Measurements from ENCODE around the gene PLXNB1.
"Not testable (repeated sequence)": the region's sequence is repeated elsewhere in the genome, so short reads cannot be mapped to it uniquely, and the experiment has no call there.

Gene PLXNB1, protein sequence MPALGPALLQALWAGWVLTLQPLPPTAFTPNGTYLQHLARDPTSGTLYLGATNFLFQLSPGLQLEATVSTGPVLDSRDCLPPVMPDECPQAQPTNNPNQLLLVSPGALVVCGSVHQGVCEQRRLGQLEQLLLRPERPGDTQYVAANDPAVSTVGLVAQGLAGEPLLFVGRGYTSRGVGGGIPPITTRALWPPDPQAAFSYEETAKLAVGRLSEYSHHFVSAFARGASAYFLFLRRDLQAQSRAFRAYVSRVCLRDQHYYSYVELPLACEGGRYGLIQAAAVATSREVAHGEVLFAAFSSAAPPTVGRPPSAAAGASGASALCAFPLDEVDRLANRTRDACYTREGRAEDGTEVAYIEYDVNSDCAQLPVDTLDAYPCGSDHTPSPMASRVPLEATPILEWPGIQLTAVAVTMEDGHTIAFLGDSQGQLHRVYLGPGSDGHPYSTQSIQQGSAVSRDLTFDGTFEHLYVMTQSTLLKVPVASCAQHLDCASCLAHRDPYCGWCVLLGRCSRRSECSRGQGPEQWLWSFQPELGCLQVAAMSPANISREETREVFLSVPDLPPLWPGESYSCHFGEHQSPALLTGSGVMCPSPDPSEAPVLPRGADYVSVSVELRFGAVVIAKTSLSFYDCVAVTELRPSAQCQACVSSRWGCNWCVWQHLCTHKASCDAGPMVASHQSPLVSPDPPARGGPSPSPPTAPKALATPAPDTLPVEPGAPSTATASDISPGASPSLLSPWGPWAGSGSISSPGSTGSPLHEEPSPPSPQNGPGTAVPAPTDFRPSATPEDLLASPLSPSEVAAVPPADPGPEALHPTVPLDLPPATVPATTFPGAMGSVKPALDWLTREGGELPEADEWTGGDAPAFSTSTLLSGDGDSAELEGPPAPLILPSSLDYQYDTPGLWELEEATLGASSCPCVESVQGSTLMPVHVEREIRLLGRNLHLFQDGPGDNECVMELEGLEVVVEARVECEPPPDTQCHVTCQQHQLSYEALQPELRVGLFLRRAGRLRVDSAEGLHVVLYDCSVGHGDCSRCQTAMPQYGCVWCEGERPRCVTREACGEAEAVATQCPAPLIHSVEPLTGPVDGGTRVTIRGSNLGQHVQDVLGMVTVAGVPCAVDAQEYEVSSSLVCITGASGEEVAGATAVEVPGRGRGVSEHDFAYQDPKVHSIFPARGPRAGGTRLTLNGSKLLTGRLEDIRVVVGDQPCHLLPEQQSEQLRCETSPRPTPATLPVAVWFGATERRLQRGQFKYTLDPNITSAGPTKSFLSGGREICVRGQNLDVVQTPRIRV (N-terminal part only)

DNA sequence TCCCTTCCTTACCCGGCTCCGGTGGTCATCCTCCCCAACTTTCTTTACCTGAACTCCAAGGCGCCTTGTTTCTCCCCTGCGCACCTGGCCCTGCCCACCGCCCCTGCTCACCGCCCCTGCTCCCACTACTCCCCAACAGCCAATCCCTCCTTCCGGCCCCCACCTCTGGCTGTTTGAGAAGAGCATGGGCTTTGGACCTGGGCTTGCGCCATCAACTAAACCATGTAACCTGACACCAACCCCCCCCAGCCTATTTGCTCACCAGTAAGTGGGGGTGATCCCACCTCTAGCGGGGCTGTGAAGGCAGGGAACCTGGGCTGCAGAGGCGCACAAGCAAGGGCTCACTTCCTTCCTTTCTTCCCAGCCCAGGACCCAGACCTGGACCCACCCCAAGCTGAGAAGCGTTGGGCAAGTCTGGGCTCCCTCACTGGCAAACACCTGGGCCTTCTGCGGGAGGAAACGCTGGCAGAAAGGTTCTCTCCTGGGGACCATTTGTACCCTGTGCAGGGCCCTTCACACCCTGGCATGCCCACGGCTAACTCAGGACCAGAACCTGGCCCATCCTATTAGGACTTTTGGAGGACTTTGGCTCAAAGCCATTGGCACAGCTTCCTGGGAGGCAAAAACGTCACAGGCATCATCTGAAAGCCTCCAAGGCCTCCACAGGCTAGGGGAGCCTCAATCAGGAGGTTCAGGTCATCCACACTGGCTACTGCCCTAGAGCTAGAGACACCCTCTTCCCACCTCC is at the start of gene PLXNB1:
TSS of gene PLXNB1 (minus strand) at position 127 of the 748 bp plus-strand sequence. CDS start 5,475 bp downstream, outside the sequence.
- DNase-seq = no peak

DNA sequence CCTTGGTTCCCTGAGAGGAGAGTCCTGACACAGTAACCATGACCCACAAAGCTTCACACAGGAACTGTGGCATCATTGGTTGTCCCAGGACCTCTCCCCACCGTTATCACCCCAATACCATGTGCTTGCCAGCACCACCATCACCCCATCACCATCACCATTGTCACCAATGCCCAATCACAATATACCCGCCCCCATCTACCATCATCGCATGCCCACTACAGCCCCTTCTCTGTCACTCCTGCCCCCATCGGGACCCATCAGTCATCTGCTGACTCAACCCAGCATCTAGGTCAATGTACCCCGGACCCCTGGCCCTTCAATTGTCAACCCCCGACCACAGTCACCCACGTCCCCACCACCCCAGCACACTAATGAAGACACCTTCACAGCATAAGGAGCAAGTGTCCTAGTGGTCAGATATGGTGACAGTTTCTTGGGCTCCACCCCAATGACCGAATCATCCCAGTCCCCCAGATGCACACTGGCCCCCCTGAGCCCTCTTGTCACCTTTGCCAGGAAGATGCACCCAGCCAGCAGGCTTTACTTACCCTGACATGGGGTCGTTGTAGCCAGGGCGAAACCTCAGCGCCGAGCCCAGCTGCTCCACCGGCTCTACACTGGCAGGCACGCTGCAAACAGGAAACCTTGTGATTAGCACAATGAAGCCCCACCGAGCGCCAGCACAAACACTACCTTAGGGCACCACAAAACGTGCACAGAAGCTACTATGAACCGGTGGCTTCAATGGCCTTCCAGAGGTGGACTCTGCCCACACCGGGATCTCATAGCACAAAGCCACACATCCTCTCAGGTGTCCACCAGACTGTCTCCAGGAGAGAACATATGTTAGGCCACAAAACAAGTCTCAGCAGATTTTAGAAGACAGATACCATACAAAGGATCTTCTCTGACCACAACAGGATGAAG is 49.0 kb upstream of the PLXNB1 start:
- DNase-seq = no peak

DNA sequence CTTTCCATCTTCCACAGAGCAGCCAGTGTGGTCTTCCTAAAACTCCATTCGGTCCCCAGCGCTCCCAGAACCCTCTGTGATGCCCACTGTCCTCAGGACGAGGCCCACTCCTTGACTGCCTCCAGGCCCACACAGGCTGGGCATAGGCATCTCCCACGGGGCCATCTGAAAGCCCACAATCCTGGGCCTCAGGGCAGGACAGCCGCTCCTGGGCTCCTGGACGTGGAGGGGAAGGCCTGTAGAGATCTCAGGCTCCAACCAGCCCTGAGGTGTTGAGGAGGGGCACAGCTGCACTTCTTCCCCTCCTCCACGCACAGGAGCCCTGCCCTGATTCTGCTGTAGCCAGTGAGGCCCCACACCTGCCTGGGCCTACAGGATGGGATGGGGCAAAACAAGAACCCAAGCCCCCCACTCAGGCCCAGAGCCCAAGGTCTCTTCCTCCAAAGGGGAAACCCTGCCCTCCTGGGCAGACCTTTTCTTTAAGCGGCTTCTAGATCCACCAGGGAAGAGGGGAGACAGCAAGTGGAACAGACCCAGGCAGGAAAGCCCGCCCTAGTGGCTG is 48.2 kb upstream of the PLXNB1 start:
- DNase-seq = no peak

DNA sequence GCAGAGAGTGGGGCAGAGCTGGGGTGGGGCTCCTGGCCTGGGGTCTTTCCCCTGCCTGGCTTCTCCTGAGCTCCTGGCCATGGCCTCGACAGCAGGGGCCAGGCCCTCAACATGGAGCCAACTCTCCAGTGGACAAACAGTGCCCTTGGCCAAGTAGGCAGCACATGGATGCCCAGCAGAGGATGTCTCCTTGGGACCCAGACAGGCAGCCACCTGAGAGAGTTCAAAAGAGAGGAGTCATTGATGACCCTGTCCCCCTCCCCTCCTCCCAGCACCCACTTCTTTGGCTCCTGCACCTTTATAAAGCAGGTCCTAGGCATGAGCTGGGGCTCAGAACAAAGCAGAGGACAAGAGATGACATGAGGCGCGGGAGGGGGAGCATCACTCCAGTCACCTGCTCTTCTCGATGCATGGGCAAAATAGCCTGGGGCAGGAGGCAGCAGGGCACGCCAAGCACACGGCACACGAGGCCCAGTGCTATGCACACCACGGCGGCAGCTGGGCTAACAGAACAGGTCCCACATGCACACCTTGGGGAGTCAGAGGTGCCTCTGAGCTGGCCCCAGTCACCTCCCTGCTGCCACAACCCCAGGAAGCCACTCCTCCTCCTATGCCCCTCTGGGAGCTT is 46.7 kb upstream of the PLXNB1 start:
- no peak for DNase-seq

DNA sequence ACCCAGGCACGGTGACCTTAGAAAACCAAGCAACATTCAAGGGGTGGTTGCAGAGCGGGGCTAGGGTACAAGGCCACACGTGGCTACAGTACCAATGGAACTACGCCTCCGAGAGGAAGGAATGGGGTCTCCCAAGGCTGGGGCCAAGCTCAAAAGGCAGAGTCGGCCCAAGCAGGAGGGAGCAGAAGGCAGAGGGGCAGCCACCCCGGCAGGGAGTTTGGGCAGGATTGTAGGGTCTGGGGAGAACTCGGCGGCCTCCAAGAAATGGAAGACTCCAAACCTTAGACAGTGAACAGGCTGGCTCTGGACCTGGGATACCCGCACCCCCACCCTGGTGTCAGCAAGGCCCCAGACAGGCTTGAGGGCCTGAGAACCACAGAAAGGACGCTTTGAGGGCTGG is 45.3 kb upstream of the PLXNB1 start:
- DNase-seq = no peak

DNA sequence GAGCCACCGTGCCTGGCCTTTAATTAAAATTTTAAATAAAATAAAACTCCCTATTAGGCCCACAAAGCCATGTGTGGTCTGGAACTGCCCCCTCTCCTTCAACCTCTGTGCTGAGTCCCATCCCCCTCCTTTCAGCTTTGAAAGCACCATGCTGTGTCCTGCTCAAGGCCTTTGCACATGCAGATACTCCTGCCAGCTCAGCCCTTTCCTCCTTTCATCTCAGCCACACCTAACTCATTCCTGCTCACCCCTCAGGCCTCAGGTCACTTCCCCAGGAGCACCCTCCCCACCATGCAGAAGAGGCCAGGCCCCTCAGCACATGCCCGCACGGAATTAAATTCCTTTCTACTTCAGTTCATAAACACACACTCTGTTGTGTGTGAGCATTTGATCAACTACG is 44.7 kb upstream of the PLXNB1 start:
- no peak for DNase-seq

DNA sequence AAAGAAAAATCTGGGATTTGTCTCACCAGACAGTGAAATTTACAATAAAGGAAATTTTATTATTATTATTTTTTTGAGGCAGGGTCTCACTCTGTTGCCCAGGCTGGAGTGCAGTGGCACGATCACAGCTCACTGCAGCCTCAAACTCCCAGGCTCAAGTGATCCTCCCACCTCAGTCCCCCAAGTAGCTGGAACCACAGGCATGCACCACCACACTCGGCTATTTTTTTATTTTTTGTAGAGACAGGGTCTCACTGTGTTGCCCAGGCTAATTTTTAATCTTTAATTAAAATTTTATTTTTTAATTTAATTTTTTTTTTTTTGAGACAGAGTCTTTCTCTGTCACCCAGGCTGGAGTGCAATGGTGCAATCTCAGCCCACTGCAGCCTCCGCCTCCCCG is 44.1 kb upstream of the PLXNB1 start:
- DNase-seq = not testable (repeated sequence)

DNA sequence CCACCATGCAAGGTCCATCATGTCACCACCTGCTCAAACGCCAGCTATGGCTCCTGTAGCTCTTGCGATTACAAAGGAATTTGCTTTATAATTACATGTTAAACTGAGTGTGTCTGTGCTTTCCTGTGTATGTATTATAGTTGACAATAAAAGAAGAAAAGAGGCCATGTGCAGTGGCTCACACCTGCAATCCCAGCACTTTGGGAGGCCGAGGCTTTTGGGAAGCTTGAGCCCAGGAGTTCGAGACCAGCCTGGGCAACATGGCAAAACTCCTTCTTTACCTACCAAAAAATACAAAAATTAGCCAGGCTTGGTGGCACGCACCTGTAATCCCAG is 43.7 kb upstream of the PLXNB1 start:
- no peak for DNase-seq

DNA sequence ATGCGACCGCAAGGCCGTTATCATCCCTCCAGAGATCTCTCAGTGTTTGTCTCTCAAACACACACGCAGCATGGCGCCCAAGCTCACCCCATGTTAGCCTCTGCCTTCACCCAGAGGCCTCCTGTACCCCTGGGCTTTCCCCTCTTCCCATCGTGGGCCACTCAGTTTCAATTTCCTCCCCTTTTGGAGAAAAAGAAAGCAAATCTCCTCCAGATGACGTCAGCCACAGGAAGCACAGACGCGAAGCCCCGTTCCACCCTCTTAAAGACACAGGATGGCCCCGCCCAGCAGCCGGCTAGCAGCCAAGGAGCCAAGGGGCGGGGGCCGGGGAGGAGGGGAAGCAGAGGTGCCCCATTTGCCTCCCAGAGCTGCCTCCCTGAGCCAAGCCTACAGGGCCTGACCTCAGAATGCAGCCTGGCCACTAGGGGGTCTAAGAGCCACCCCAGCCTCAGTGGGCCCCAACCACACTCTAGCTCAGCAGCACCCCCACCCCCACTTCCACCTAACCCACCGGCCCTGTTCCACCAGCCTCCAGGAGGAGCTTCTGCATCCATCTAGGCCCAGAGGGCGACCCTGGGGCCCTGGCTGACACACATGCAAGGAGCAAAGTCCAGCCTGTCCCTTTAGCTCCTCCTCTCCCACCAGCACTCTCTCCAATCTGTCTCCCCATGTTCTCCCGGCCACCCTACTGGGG is 43.2 kb upstream of the PLXNB1 start:
- DNase-seq = no peak

DNA sequence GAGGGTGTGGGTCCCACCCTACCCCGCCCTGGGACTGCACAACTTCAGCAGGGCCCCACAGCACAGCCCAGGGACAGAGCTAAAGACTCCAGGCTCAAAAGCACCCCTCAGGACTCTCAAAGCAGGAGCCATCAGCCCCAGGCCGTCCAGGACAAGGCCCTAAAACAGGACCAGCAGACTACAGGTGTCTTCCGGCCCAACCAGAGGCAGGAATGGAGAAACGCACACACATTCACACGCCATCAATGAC is 42.7 kb upstream of the PLXNB1 start:
- DNase-seq = no peak

DNA sequence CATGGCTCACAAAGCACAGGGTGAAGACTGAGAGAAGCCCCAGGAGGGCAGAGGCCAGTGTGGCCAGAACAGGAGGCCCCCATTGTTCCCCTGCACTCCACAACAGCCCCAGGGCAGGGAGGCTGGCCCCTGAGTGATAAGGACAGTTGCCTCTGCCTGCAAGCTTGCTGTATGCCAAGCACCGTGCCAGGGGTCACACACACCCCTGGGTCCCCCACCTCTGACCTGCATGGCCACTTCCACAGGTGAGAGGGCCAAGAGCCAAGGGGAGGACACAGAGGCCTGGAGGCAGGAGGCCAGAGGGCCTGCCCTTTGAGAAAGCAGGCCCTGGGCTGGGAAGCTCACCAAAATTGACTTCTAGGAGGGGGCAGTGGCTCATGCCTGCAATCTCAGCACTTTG is 40.4 kb upstream of the PLXNB1 start:
- DNase-seq = no peak

DNA sequence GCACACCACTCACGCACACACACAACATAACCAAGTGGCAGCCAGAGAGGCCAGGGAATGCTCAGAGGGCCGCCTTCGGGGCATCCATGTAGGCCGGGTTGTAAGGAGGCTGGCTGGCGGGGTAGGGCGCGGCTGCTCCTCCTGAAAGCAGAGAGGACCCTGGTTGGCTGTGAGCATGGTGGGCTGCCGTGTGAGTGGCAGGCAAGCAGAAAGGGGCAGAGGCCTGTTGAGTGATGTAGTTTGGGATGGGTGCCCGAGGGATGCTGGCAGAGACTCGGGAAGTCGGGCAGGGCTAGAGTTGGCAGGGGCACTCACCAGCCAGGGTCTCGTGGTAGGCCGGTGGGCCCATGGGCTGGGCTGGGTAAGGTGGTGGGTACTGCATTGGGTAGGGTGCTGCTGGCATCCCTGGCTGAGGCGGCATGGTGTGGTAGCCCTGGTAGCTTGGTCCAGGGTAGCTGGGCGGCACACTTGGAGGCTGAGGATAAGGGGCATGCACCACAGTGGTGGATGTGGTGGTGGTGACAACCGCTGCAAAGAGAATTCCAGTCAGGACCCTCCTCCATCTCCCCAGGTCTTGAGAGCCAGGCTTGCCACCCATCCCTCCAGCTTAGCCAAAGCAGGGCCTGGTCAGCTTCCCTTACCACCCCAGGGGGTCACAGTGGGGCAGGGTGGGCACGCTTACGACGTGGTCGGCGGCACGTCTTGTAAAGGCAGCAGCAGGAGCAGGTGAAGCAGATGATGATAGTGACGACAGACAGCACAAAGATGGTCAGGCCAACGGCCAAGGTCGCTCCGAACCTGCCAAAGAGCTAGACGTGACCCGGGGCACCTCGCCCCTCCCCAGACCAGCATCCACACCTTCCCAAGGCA is 39.4 kb upstream of the PLXNB1 start:
- DNase-seq = no peak

DNA sequence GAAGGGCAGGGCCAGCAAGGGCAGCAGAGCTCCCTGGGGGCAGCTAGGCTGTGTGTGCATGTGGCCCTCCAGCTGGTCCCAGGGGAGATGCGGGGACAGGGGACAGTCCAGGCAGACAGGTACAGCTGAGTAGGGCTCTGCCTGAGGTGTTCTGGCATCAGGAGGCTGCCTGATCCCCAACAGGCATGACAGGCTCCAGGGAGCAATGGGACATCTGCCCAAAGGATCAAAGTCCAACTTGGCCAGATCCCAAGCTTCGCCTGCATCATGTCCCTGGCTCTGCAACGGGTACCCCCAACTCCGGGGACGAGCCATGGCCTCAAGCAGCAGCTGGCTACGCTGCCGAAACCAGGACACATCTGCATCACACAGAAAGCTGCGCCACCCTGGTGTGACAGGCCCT is 38.4 kb upstream of the PLXNB1 start:
- no peak for DNase-seq

DNA sequence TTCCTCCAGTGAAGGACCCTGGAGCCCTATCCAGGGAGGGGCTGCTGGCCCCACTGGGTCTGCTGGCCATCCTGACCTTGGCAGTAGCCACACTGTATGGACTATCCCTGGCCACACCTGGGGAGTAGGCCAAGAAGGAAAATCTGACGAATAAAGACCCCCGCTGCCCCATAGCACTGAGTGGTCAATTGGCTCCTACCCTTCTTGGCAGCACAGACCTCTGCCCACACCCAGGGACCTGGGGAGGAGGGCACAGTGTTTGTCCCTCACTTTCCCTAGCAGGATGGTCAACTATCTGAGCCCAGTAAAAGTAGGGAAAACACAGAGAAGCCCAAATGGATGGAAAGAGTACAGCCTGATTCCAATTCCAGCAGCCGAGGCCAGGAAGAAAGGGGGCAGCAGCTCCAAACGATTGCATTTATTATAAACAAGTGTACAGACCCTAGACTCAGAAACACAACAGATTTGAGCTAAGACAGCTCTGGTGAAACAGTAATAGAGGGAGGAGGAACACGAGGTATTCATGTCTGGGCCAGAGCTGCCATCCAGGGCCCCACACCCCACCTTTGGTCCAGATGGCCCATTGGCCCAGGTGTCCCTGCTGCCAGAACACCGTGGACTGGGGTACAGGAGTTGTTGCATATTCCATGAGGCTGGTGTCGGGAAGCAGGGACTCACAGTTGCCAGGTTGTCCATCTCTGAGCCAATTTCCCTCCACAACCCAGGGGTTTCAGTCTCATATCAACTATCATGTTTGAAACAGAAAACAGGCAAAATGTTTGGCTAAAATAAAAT is 37.8 kb upstream of the PLXNB1 start:
- no peak for DNase-seq

DNA sequence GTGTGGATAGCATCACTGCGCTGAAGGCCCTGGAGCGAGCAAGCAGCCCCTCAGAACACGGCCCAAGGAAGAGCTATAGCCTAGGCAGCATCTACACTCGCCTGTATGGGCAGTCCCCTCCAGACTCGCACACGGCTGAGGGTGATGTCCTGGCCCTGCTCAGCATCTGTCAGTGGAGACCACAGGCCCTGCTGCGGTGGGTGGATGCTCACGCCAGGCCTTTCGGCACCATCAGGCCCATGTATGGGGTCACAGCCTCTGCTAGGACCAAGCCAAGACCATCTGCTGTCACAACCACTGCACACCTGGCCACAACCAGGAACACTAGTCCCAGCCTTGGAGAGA is 37.2 kb upstream of the PLXNB1 start:
- DNase-seq = no peak

DNA sequence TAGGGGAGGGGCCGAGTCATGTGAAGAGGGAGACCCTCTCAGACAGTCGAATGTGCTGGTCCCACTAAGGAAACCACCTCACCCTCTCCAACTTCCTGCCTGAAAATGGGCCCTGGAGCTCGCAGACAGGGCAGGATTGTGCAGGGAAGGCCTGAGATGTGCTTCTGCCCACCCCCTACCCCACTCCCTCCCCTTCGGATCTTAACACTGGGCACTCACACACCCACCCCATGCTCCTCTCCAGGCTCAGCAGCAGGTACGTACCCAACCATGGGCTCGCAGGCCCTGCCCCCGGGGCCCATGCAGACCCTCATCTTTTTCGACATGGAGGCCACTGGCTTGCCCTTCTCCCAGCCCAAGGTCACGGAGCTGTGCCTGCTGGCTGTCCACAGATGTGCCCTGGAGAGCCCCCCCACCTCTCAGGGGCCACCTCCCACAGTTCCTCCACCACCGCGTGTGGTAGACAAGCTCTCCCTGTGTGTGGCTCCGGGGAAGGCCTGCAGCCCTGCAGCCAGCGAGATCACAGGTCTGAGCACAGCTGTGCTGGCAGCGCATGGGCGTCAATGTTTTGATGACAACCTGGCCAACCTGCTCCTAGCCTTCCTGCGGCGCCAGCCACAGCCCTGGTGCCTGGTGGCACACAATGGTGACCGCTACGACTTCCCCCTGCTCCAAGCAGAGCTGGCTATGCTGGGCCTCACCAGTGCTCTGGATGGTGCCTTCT is 36.7 kb upstream of the PLXNB1 start:
- DNase-seq = no peak

DNA sequence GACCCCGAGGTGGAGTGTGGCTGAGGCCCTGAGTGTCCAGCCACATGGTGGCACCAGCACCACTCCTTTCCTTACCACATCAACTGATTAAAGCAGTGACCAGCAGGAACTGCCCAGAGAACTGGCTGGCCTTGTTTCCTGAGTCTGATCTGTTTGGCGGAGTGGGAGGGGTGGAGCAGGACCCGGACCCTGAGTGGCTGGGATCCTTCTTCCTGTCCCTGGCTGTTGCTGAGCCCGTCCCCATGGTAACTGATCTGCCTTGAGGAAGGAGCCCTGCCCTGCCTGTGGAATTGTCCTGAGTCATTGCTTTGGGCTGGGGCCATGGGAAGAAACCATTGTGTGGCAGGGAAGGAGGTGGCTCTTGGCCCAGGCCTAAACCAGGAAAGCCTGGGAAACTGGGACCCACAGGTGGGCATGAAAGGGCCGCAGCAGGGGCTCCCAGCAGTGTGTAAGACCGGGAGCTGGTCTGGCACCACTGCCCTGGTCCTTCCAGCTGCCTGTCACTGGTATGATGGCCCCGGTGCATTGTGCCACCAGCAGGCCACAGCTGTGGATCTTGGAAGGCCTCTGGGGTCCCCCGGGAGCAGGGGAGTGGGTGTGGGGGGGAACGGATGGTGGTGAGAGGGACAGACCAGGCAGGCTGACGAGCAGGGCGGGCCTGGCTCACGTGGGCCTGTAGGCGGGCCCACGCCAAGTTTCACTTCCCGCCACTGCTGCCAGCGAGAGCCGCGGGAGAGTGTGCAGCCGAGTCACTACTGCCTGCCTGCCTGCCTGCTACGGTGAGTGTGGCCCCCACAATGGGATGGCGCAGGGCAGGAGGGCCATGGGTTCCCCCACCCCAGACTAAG is 35.9 kb upstream of the PLXNB1 start:
- no peak for DNase-seq
